ENCODE results near the gene CETP.

CETP gene

DNA sequence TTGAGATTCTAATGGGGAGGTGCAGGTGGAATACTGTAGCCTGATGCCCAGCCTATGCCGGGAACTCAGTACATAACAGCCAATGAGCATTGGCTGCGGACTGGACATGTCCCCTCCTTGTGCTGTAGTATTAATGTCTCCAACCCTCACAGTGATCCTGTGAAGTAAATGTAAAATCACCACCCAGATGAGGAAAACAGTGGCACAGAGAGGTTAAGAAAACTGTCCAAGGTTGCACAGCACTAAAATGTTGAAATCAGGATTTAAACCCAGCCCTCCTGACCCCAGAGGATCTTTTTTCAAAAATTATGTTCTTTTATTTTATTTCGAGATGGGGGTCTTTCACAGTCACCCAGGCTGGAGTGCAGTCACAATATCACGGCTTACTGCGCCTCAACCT is 35.5 kb downstream of the CETP start:
- Histone ChIP-seq H3K27ac (ENCODE audit: low read depth, low read length) (no peak overlapping the region), H3K27me3 (ENCODE audit: control insufficient read depth in 1 of 2, insufficient read depth in 2 of 2, low read length in 2 of 2) (no peaks in the 10 kb centered on the region), H3K36me3 (ENCODE audit: control insufficient read depth in 1 of 2, insufficient read depth in 2 of 2, low read length in 2 of 2) (no peaks in the 10 kb centered on the region), H3K9ac (ENCODE audit: low read depth in 1 of 2, low read length in 2 of 2) (no peak overlapping the region), H3K4me3 (ENCODE audit: low read depth in 1 of 2, low read length in 2 of 2) (no peak overlapping the region), H3K4me1 (ENCODE audit: control insufficient read depth in 1 of 2, insufficient read depth in 2 of 2, low read length in 2 of 2) (peaks cover 25 to 27% of the 10 kb centered on the region in 2 donors), H3K9me3 (ENCODE audit: control insufficient read depth in 1 of 2, low read length in 2 of 2) (no peaks in the 10 kb centered on the region)

DNA sequence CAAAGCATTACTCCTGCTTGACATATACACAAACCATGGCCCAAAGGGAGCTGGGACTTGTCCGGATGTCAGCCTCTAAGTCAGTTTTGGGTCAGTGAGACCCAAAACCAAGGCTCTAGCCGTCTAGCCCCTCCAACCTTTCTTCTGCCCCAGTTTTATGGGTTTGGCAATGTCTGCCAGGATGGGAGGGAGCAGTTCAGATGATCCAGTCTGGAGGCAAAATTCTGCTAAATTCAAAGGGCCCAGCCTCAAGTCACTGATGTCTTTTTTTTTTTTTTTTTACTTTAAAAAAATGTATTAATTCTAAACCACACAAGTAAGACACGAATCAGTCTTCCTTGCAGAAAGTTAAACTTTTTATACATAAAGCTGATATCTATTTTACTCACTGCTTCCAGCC is 36.2 kb downstream of the CETP start:
- Histone ChIP-seq H3K4me3 (ENCODE audit: low read depth in 1 of 2, low read length in 2 of 2) (no peak overlapping the region), H3K27ac (ENCODE audit: low read depth, low read length) (no peak overlapping the region), H3K4me1 (ENCODE audit: control insufficient read depth in 1 of 2, insufficient read depth in 2 of 2, low read length in 2 of 2) (peaks cover 25 to 27% of the 10 kb centered on the region in 2 donors), H3K36me3 (ENCODE audit: control insufficient read depth in 1 of 2, insufficient read depth in 2 of 2, low read length in 2 of 2) (no peaks in the 10 kb centered on the region), H3K9me3 (ENCODE audit: control insufficient read depth in 1 of 2, low read length in 2 of 2) (no peaks in the 10 kb centered on the region), H3K9ac (ENCODE audit: low read depth in 1 of 2, low read length in 2 of 2) (no peak overlapping the region), H3K27me3 (ENCODE audit: control insufficient read depth in 1 of 2, insufficient read depth in 2 of 2, low read length in 2 of 2) (no peaks in the 10 kb centered on the region)

DNA sequence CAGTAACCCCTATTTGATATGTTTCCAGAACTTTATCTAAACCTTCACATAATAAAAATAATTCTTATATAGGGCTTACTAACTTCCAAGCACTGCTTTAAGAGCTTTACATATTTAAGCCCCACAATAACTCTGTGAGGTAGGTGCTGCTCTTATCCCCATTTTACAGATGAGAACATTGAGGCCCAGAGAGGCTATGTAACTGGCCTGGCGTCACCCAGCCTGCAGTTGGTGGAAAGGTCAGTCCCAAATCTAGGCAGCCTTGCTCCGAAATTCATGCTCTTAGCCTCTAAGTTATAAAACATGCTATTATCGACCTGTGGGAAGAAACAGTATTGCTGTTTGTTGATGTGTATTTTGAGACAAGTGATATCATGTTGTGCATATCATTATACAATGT is 36.6 kb downstream of the CETP start:
- no peaks in the 10 kb centered on the region for H3K27me3 ChIP-seq (ENCODE audit: control insufficient read depth in 1 of 2, insufficient read depth in 2 of 2, low read length in 2 of 2)
- peaks cover 24 to 25% of the 10 kb centered on the region in 2 donors for H3K4me1 ChIP-seq (ENCODE audit: control insufficient read depth in 1 of 2, insufficient read depth in 2 of 2, low read length in 2 of 2)
- no peak overlapping the region for H3K4me3 ChIP-seq (ENCODE audit: low read depth in 1 of 2, low read length in 2 of 2)
- no peaks in the 10 kb centered on the region for H3K9me3 ChIP-seq (ENCODE audit: control insufficient read depth in 1 of 2, low read length in 2 of 2)
- H3K9ac ChIP-seq (ENCODE audit: low read depth in 1 of 2, low read length in 2 of 2): no peak overlapping the region
- H3K27ac ChIP-seq (ENCODE audit: low read depth, low read length): no peak overlapping the region
- H3K36me3 ChIP-seq (ENCODE audit: control insufficient read depth in 1 of 2, insufficient read depth in 2 of 2, low read length in 2 of 2): no peaks in the 10 kb centered on the region

GRCh38 chr16:56998861-56999260 is 37.1 kb downstream of the CETP start:
- Histone ChIP-seq H3K4me3 (ENCODE audit: low read depth in 1 of 2, low read length in 2 of 2) (no peak overlapping the region), H3K4me1 (ENCODE audit: control insufficient read depth in 1 of 2, insufficient read depth in 2 of 2, low read length in 2 of 2) (peaks cover 22 to 25% of the 10 kb centered on the region in 2 donors), H3K27me3 (ENCODE audit: control insufficient read depth in 1 of 2, insufficient read depth in 2 of 2, low read length in 2 of 2) (no peaks in the 10 kb centered on the region), H3K27ac (ENCODE audit: low read depth, low read length) (no peak overlapping the region), H3K9me3 (ENCODE audit: control insufficient read depth in 1 of 2, low read length in 2 of 2) (no peaks in the 10 kb centered on the region), H3K36me3 (ENCODE audit: control insufficient read depth in 1 of 2, insufficient read depth in 2 of 2, low read length in 2 of 2) (no peaks in the 10 kb centered on the region), H3K9ac (ENCODE audit: low read depth in 1 of 2, low read length in 2 of 2) (peak overlapping the region in 1 of 2 donors; percentile 10)

DNA sequence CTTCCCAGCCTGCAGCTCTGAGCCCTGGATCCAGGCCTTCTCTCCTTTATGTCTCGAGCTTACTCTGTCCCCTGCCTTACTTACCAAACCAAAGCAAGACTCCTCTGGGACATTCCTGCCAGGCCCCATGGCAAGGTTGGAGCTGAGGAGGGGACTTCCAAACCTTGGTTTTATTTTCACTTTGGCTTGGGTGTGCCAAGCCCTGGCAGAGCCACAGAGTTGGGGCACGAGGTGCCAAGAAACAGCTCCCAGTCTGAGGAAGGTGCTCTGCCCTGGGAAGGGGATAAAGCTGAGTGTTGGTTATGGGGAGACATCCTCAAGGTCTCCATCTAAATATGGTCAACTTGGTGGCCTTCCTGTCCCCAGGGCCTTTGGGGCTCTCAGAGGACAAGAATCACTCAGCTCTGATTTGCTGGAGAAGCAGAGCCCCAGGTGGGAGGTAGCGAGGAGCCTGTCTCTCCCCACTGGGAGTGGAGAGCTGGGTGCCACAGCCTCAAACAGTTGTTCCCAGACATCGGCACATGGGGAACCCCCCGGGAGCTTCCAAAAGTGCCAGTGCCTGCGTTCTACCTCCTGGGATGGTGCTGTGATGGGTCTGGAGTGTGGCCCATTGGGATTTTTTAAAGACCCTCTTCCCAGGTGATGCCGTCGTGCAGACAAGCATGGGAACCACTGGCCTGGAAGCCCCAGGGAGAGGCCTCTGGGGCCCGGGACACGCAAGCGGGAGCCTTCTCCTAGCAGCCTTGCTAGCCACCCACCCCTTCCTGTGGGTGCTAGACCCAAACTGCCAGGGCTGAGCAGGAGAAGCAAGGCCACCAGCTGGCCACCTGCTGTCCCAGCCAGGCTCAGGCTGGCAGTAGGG is 37.9 kb downstream of the CETP start:
- peaks cover 21 to 22% of the 10 kb centered on the region in 2 donors for H3K4me1 ChIP-seq (ENCODE audit: control insufficient read depth in 1 of 2, insufficient read depth in 2 of 2, low read length in 2 of 2)
- peaks cover 4 to 6% of the 10 kb centered on the region in 2 donors for H3K36me3 ChIP-seq (ENCODE audit: control insufficient read depth in 1 of 2, insufficient read depth in 2 of 2, low read length in 2 of 2)
- peak overlapping the region in 1 of 2 donors; percentile 3 for H3K4me3 ChIP-seq (ENCODE audit: low read depth in 1 of 2, low read length in 2 of 2)
- peak overlapping the region in 1 of 2 donors; percentile 10 for H3K9ac ChIP-seq (ENCODE audit: low read depth in 1 of 2, low read length in 2 of 2)
- peak overlapping the region; percentile 64 for H3K27ac ChIP-seq (ENCODE audit: low read depth, low read length)
- H3K27me3 ChIP-seq (ENCODE audit: control insufficient read depth in 1 of 2, insufficient read depth in 2 of 2, low read length in 2 of 2): no peaks in the 10 kb centered on the region
- H3K9me3 ChIP-seq (ENCODE audit: control insufficient read depth in 1 of 2, low read length in 2 of 2): no peaks in the 10 kb centered on the region

DNA sequence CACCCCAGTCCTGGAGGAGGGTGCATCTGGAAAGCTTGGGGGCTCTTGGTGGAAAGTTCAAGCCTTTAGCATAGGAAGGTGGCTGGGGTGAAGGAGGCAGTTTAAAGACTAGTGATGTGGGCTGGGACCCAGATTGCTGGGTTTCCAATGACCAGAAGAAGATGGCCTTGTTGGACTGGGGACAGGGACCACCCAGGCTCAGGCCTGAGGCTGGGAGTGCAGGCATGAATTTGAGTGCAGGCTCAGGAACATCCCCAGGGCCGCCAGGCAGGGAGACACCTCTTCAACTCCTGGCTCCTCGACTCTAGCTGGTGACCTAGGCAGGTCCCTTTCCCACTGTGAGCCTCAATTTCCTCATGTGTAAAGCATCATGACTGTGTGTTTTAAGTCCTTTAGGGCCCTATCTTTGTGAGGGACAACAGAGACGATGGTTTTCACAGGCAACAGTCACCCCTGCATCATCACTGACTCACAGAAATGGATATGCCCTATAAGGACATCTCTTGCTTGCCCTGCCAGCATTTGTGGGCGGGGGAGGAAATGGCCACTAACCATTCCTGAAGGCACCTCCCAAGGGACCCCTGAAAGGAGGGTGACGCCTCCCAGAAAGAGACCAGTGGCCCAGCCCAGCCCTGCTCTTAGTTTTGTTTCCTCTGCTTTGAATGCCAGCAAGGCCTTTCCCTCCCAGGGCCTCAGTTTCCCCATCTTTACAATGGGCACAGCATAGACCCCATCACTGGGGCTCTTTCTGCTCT is 38.7 kb downstream of the CETP start:
- Histone ChIP-seq H3K9me3 (ENCODE audit: control insufficient read depth in 1 of 2, low read length in 2 of 2) (no peaks in the 10 kb centered on the region), H3K9ac (ENCODE audit: low read depth in 1 of 2, low read length in 2 of 2) (no peak overlapping the region), H3K27me3 (ENCODE audit: control insufficient read depth in 1 of 2, insufficient read depth in 2 of 2, low read length in 2 of 2) (no peaks in the 10 kb centered on the region), H3K27ac (ENCODE audit: low read depth, low read length) (peak overlapping the region; percentile 64), H3K4me3 (ENCODE audit: low read depth in 1 of 2, low read length in 2 of 2) (peak overlapping the region in 1 of 2 donors; percentile 3), H3K4me1 (ENCODE audit: control insufficient read depth in 1 of 2, insufficient read depth in 2 of 2, low read length in 2 of 2) (peaks cover 21 to 22% of the 10 kb centered on the region in 2 donors), H3K36me3 (ENCODE audit: control insufficient read depth in 1 of 2, insufficient read depth in 2 of 2, low read length in 2 of 2) (peaks cover 8 to 9% of the 10 kb centered on the region in 2 donors)

GRCh38 chr16:57001026-57001679 is 39.4 kb downstream of the CETP start:
- Histone ChIP-seq H3K27ac (ENCODE audit: low read depth, low read length) (peak overlapping the region; percentile 53), H3K4me3 (ENCODE audit: low read depth in 1 of 2, low read length in 2 of 2) (no peak overlapping the region)

GRCh38 chr16:57003439-57004386 is 42.0 kb downstream of the CETP start:
- peaks cover 16 to 21% of the 10 kb centered on the region in 2 donors for H3K4me1 ChIP-seq (ENCODE audit: control insufficient read depth in 1 of 2, insufficient read depth in 2 of 2, low read length in 2 of 2)
- no peaks in the 10 kb centered on the region for H3K27me3 ChIP-seq (ENCODE audit: control insufficient read depth in 1 of 2, insufficient read depth in 2 of 2, low read length in 2 of 2)
- peaks cover 8 to 9% of the 10 kb centered on the region in 2 donors for H3K36me3 ChIP-seq (ENCODE audit: control insufficient read depth in 1 of 2, insufficient read depth in 2 of 2, low read length in 2 of 2)
- H3K4me3 ChIP-seq (ENCODE audit: low read depth in 1 of 2, low read length in 2 of 2): no peak overlapping the region
- H3K27ac ChIP-seq (ENCODE audit: low read depth, low read length): no peak overlapping the region
- H3K9me3 ChIP-seq (ENCODE audit: control insufficient read depth in 1 of 2, low read length in 2 of 2): no peaks in the 10 kb centered on the region
- no peak overlapping the region for H3K9ac ChIP-seq (ENCODE audit: low read depth in 1 of 2, low read length in 2 of 2)

More at GRCh38 chr16:57001026-57001679, 39.4 kb downstream of the CETP start:
- Histone ChIP-seq H3K4me1 (ENCODE audit: control insufficient read depth in 1 of 2, insufficient read depth in 2 of 2, low read length in 2 of 2) (peaks cover 21 to 22% of the 10 kb centered on the region in 2 donors), H3K36me3 (ENCODE audit: control insufficient read depth in 1 of 2, insufficient read depth in 2 of 2, low read length in 2 of 2) (peaks cover 8 to 9% of the 10 kb centered on the region in 2 donors), H3K9me3 (ENCODE audit: control insufficient read depth in 1 of 2, low read length in 2 of 2) (no peaks in the 10 kb centered on the region), H3K27me3 (ENCODE audit: control insufficient read depth in 1 of 2, insufficient read depth in 2 of 2, low read length in 2 of 2) (no peaks in the 10 kb centered on the region), H3K9ac (ENCODE audit: low read depth in 1 of 2, low read length in 2 of 2) (no peak overlapping the region)

All from duodenal mucosa (tissue), 2 donors.